Measurements from ENCODE around the gene CADM1. TPM values are rescaled to one million over a fixed set of nuclear protein-coding genes. Genes with fewer than 3 reads are reported as not detected.
A peak's percentile ranks its signal among the peaks of the same experiment; 100 is the strongest.

The CADM1 gene
- total and polyA plus RNA-seq, 2 donors from 2014 or later: 24.0 to 33.5 TPM

DNA sequence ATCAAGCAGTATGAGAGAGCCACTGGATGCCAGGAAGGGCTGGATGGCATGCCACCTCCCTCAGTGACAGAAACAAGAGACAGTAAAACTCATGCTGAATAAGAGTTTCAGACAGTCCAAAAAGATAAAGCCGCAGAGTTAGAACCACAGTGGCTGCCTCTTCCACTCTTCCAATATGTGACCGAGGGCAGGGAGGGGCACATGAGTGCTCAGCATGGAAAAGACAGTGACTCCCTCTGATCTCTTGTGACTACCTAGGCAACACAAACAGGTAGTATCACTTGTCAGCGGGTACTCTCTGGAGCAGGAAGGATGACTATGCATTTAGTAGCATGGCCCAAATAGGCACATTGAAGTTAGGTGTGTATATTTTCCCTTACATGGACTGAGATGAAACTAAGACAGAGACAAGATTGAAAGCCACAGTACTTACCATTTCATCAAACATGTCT lies 295.4 kb downstream of the CADM1 start:
- DNase-seq: no peak
- intact Hi-C loops (cut with DNase I): no loop called here

DNA sequence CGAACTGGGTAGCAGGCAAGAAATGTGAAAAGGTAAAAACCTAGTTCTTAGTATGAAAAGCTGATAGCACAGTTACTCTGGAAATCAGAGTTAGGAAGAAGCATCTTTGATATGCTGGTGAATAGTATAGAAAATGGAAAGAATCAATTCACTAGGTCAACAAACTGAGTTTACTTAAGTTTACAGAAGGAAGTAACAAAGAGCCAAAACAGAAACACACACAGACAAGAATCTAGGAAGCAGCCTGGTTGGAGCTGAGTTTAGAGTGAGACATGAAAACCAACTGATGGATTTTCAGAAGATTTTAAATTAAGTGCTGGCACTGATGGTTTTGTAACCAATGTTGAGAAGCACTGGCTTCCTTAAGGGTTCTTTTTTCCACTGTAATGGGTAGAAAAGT lies 296.3 kb downstream of the CADM1 start:
- Histone ChIP-seq H3K4me3 (ENCODE audit: low read length in 3 of 3) (no peak overlapping the region), H3K9me3 (ENCODE audit: control insufficient read depth in 2 of 3, insufficient read depth in 1 of 3, low read length in 3 of 3) (no peaks in the 10 kb centered on the region), H3K4me1 (ENCODE audit: control insufficient read depth in 2 of 3, insufficient read depth in 2 of 3, low read depth in 1 of 3, low read length in 3 of 3) (peaks cover 0 to 9% (median 0%) of the 10 kb centered on the region in 3 donors), H3K27me3 (ENCODE audit: control insufficient read depth, insufficient read depth, low read length) (no peaks in the 10 kb centered on the region), H3K9ac (ENCODE audit: low read length in 3 of 3) (no peak overlapping the region), H3K36me3 (ENCODE audit: control insufficient read depth in 2 of 3, insufficient read depth in 3 of 3, low read length in 3 of 3) (peaks cover 0 to 2% (median 0%) of the 10 kb centered on the region in 3 donors), H3K27ac (ENCODE audit: low read depth in 2 of 2, low read length in 2 of 2) (no peak overlapping the region)
- DNase-seq: no peak
- no peak for TF ChIP-seq CTCF (IDR thresholded peaks at IDR 0.05; ENCODE audit: borderline replicate concordance, extremely low read depth, insufficient read depth)
- no peak for FAIRE-seq
- intact Hi-C loops (cut with DNase I): no loop called here

More for the DNA sequence above, 295.4 kb downstream of the CADM1 start:
- H3K4me1 ChIP-seq (ENCODE audit: control insufficient read depth in 2 of 3, insufficient read depth in 2 of 3, low read depth in 1 of 3, low read length in 3 of 3): peaks cover 0 to 9% (median 0%) of the 10 kb centered on the region in 3 donors
- no peaks in the 10 kb centered on the region for H3K27me3 ChIP-seq (ENCODE audit: control insufficient read depth, insufficient read depth, low read length)
- no peak for TF ChIP-seq CTCF (IDR thresholded peaks at IDR 0.05; ENCODE audit: borderline replicate concordance, extremely low read depth, insufficient read depth)
- H3K36me3 ChIP-seq (ENCODE audit: control insufficient read depth in 2 of 3, insufficient read depth in 3 of 3, low read length in 3 of 3): peaks cover 0 to 2% (median 0%) of the 10 kb centered on the region in 3 donors
- no peaks in the 10 kb centered on the region for H3K9me3 ChIP-seq (ENCODE audit: control insufficient read depth in 2 of 3, insufficient read depth in 1 of 3, low read length in 3 of 3)
- H3K27ac ChIP-seq (ENCODE audit: low read depth in 2 of 2, low read length in 2 of 2): no peak overlapping the region
- H3K4me3 ChIP-seq (ENCODE audit: low read length in 3 of 3): no peak overlapping the region
- FAIRE-seq: no peak
- H3K9ac ChIP-seq (ENCODE audit: low read length in 3 of 3): no peak overlapping the region

GRCh38 chr11:115207166-115207591 lies 297.0 kb downstream of the CADM1 start:
- H3K36me3 ChIP-seq (ENCODE audit: control insufficient read depth in 2 of 3, insufficient read depth in 3 of 3, low read length in 3 of 3): peaks cover 0 to 2% (median 0%) of the 10 kb centered on the region in 3 donors
- no peak for FAIRE-seq
- H3K4me1 ChIP-seq (ENCODE audit: control insufficient read depth in 2 of 3, insufficient read depth in 2 of 3, low read depth in 1 of 3, low read length in 3 of 3): peaks cover 0 to 9% (median 0%) of the 10 kb centered on the region in 3 donors
- H3K27ac ChIP-seq (ENCODE audit: low read depth in 2 of 2, low read length in 2 of 2): no peak overlapping the region
- no peak overlapping the region for H3K9ac ChIP-seq (ENCODE audit: low read length in 3 of 3)
- no peak for TF ChIP-seq CTCF (IDR thresholded peaks at IDR 0.05; ENCODE audit: borderline replicate concordance, extremely low read depth, insufficient read depth)
- intact Hi-C loops (cut with DNase I): no loop called here
- DNase-seq: peak in 2 of 5 donors; percentile 82 to 85
- H3K9me3 ChIP-seq (ENCODE audit: control insufficient read depth in 2 of 3, insufficient read depth in 1 of 3, low read length in 3 of 3): no peaks in the 10 kb centered on the region
- H3K27me3 ChIP-seq (ENCODE audit: control insufficient read depth, insufficient read depth, low read length): no peaks in the 10 kb centered on the region
- H3K4me3 ChIP-seq (ENCODE audit: low read length in 3 of 3): no peak overlapping the region
